ENCODE results near the gene TBC1D16. TPM values are rescaled to one million over a fixed set of nuclear protein-coding genes. Genes with fewer than 3 reads are reported as not detected.

Gene TBC1D16
- total RNA-seq, 1 experiment from 2014 or later, result 85.8 TPM

GRCh38 chr17:79913896-79914812 lies 121.5 kb downstream of the TBC1D16 start:
- no CpG with 5 or more reads among the region's 20 CpGs for WGBS (ENCODE audit: extremely low coverage, insufficient read length, low lambda C conversion rate)
- no peak overlapping the region for H4K91ac ChIP-seq (ENCODE audit: insufficient read length, low read depth, low read length)
- no peak overlapping the region for H3K23ac ChIP-seq (ENCODE audit: insufficient read length, low read depth, low read length)
- no peaks in the 10 kb centered on the region for H3K79me1 ChIP-seq (ENCODE audit: insufficient read depth, low read depth, low read length, poor library complexity, severe bottlenecking)
- no peak overlapping the region for H4K8ac ChIP-seq (replicated peaks; ENCODE audit: insufficient read length, low read depth, low read length)
- H3K79me2 ChIP-seq (ENCODE audit: insufficient read depth, low read length), result no peaks in the 10 kb centered on the region
- no peaks in the 10 kb centered on the region for H3K9me3 ChIP-seq (ENCODE audit: control insufficient read depth, low read depth, low read length)
- no peak overlapping the region for H3T11ph ChIP-seq (ENCODE audit: low read length)
- H3K4me2 ChIP-seq (ENCODE audit: insufficient read depth, insufficient read length, low read length), result no peak overlapping the region
- H2BK15ac ChIP-seq (ENCODE audit: low read depth, low read length), result no peak overlapping the region
- peaks cover 15% of the 10 kb centered on the region for H3K27me3 Mint-ChIP-seq (ENCODE audit: low read depth)
- no peaks in the 10 kb centered on the region for H3K4me1 ChIP-seq (ENCODE audit: insufficient read depth, low read length)
- H3K18ac ChIP-seq (ENCODE audit: insufficient read length, low read depth, low read length), result no peak overlapping the region
- H3K27ac ChIP-seq (ENCODE audit: insufficient read length, low read depth, low read length), result no peak overlapping the region
- no peak overlapping the region for H2BK12ac ChIP-seq (ENCODE audit: insufficient read length, low read depth, low read length)
- H3K36me3 Mint-ChIP-seq (ENCODE audit: insufficient read depth in 1 of 3, low read depth in 3 of 3), result no peaks in the 10 kb centered on the region
- H3K23me2 ChIP-seq (ENCODE audit: insufficient read length, low read depth, low read length, poor library complexity, severe bottlenecking), result peaks cover 2% of the 10 kb centered on the region
- H3K4me1 Mint-ChIP-seq, result peaks cover 8 to 10% of the 10 kb centered on the region in 2 experiments; a peak in 3 of 4 replicates
- no peak overlapping the region; a peak in 1 of 7 replicates for H3K27ac Mint-ChIP-seq
- H3K27me3 ChIP-seq (ENCODE audit: insufficient read depth, low read length), result no peaks in the 10 kb centered on the region
- no peaks in the 10 kb centered on the region; a peak in 1 of 5 replicates for H3K9me3 Mint-ChIP-seq
- no peak overlapping the region for H3K4ac ChIP-seq (ENCODE audit: low read depth, low read length)
- H2BK20ac ChIP-seq (ENCODE audit: low read depth, low read length, poor library complexity, severe bottlenecking), result no peak overlapping the region
- DNase-seq, result no peak
- H4K20me1 ChIP-seq (ENCODE audit: control insufficient read depth, insufficient read depth, insufficient read length), result no peaks in the 10 kb centered on the region
- no peak overlapping the region for H3K9ac ChIP-seq (ENCODE audit: extremely low read depth, insufficient read length, low read length)
- H3K56ac ChIP-seq (ENCODE audit: insufficient read length, low read depth, low read length), result no peak overlapping the region
- H2AK5ac ChIP-seq (ENCODE audit: insufficient read length, low read length), result no peak overlapping the region
- TF ChIP-seq, protein P1, sequence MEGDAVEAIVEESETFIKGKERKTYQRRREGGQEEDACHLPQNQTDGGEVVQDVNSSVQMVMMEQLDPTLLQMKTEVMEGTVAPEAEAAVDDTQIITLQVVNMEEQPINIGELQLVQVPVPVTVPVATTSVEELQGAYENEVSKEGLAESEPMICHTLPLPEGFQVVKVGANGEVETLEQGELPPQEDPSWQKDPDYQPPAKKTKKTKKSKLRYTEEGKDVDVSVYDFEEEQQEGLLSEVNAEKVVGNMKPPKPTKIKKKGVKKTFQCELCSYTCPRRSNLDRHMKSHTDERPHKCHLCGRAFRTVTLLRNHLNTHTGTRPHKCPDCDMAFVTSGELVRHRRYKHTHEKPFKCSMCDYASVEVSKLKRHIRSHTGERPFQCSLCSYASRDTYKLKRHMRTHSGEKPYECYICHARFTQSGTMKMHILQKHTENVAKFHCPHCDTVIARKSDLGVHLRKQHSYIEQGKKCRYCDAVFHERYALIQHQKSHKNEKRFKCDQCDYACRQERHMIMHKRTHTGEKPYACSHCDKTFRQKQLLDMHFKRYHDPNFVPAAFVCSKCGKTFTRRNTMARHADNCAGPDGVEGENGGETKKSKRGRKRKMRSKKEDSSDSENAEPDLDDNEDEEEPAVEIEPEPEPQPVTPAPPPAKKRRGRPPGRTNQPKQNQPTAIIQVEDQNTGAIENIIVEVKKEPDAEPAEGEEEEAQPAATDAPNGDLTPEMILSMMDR (conservative IDR thresholded peaks at IDR 0.05), result no peak
- no peak overlapping the region for H2AFZ ChIP-seq (ENCODE audit: low read length)
- no peak overlapping the region for H3K4me3 Mint-ChIP-seq
- no peak overlapping the region for H2BK5ac ChIP-seq (ENCODE audit: insufficient read length, low read length)
- no peak overlapping the region for H2BK120ac ChIP-seq (ENCODE audit: low read depth, low read length, poor library complexity, severe bottlenecking)
- no peak overlapping the region for H3K14ac ChIP-seq (ENCODE audit: insufficient read depth, low read length)
- H4K5ac ChIP-seq (ENCODE audit: insufficient read length, low read depth, low read length), result no peak overlapping the region
